Measurements from ENCODE around the gene TCF15. TPM values are rescaled to one million over a fixed set of nuclear protein-coding genes. Genes with fewer than 3 reads are reported as not detected.

Gene TCF15
- total and polyA plus RNA-seq, 4 donors: not detected

GRCh38 chr20:621125-621756 is 11.1 kb upstream of the TCF15 start:
- TF ChIP-seq RXRA (IDR thresholded peaks at IDR 0.05): no peak
- TF ChIP-seq FOXA2 (IDR thresholded peaks at IDR 0.05): no peak
- TF ChIP-seq YY1 (IDR thresholded peaks at IDR 0.05): no peak
- TF ChIP-seq HNF4G (IDR thresholded peaks at IDR 0.05): no peak
- no peak for TF ChIP-seq CTCF (IDR thresholded peaks at IDR 0.05; ENCODE audit: low read depth, low read length, missing input control)
- no peak for TF ChIP-seq FOXA1 (IDR thresholded peaks at IDR 0.05)
- no peak for TF ChIP-seq ATF3 (IDR thresholded peaks at IDR 0.05)
- no peak for TF ChIP-seq JUND (IDR thresholded peaks at IDR 0.05)
- no peak for TF ChIP-seq EGR1 (IDR thresholded peaks at IDR 0.05; ENCODE audit: low read depth in 2 of 2)
- TF ChIP-seq SP1 (IDR thresholded peaks at IDR 0.05): no peak
- TF ChIP-seq ZBTB33 (IDR thresholded peaks at IDR 0.05): no peak
- TF ChIP-seq MAX (IDR thresholded peaks at IDR 0.05): no peak
- H3K27ac ChIP-seq (ENCODE audit: low read depth in 1 of 2, low read length in 2 of 2): no peak overlapping the region
- H3K27me3 ChIP-seq (ENCODE audit: control insufficient read depth in 4 of 4, insufficient read depth in 4 of 4, low read length in 3 of 4): no peaks in the 10 kb centered on the region
- no peak overlapping the region for H3K4me3 ChIP-seq (ENCODE audit: low read depth in 1 of 3, low read length in 3 of 3)
- no peaks in the 10 kb centered on the region for H3K36me3 ChIP-seq (ENCODE audit: control insufficient read depth in 4 of 4, insufficient read depth in 3 of 4, low read depth in 1 of 4, low read length in 3 of 4)
- no peak for DNase-seq (ENCODE audit: low spot score)
- H3K9me3 ChIP-seq (ENCODE audit: control insufficient read depth in 4 of 4, low read length in 3 of 4): peaks cover 6 to 13% (median 9%) of the 10 kb centered on the region in 4 donors
- H3K9ac ChIP-seq (ENCODE audit: low read depth in 1 of 2, low read length in 2 of 2): no peak overlapping the region
- no peaks in the 10 kb centered on the region for H3K4me1 ChIP-seq (ENCODE audit: control insufficient read depth in 4 of 4, insufficient read depth in 4 of 4, low read length in 3 of 4)
- WGBS: 51% methylated on average over 5 of the region's 5 CpGs

- no peaks in the 10 kb centered on the region for H3K27me3 ChIP-seq (ENCODE audit: control insufficient read depth in 4 of 4, insufficient read depth in 4 of 4, low read length in 3 of 4)
- no peak for TF ChIP-seq FOXA1 (IDR thresholded peaks at IDR 0.05)
- no peak for TF ChIP-seq SP1 (IDR thresholded peaks at IDR 0.05)
- no peak for TF ChIP-seq REST (IDR thresholded peaks at IDR 0.05)
- TF ChIP-seq HNF4A (conservative IDR thresholded peaks at IDR 0.05): no peak
- TF ChIP-seq HNF4G (IDR thresholded peaks at IDR 0.05): no peak
- TF ChIP-seq TAF1 (conservative IDR thresholded peaks at IDR 0.05): no peak
- TF ChIP-seq RXRA (IDR thresholded peaks at IDR 0.05): no peak
- TF ChIP-seq JUND (IDR thresholded peaks at IDR 0.05): no peak
- no peak for TF ChIP-seq GABPA (IDR thresholded peaks at IDR 0.05 in 1 of 2, conservative IDR thresholded peaks at IDR 0.05 in 1 of 2)
- TF ChIP-seq CTCF (IDR thresholded peaks at IDR 0.05; ENCODE audit: low read depth, low read length, missing input control): no peak
- no peak for TF ChIP-seq EGR1 (IDR thresholded peaks at IDR 0.05; ENCODE audit: low read depth in 2 of 2)
- no peak for TF ChIP-seq FOXA2 (IDR thresholded peaks at IDR 0.05)
- no peak for TF ChIP-seq ZBTB33 (IDR thresholded peaks at IDR 0.05)
- TF ChIP-seq ATF3 (IDR thresholded peaks at IDR 0.05): no peak
- TF ChIP-seq YY1 (IDR thresholded peaks at IDR 0.05): no peak
- TF ChIP-seq NR2F2 (IDR thresholded peaks at IDR 0.05): no peak
- TF ChIP-seq RAD21 (IDR thresholded peaks at IDR 0.05): no peak
Observed at GRCh38 chr20:620246-620645, 10.1 kb upstream of the TCF15 start.

More at GRCh38 chr20:620246-620645, 10.1 kb upstream of the TCF15 start:
- Histone ChIP-seq H3K4me1 (ENCODE audit: control insufficient read depth in 4 of 4, insufficient read depth in 4 of 4, low read length in 3 of 4) (no peaks in the 10 kb centered on the region), H3K9ac (ENCODE audit: low read depth in 1 of 2, low read length in 2 of 2) (no peak overlapping the region), H3K27ac (ENCODE audit: low read depth in 1 of 2, low read length in 2 of 2) (no peak overlapping the region), H3K9me3 (ENCODE audit: control insufficient read depth in 4 of 4, low read length in 3 of 4) (peaks cover 6 to 15% (median 7%) of the 10 kb centered on the region in 4 donors), H3K36me3 (ENCODE audit: control insufficient read depth in 4 of 4, insufficient read depth in 3 of 4, low read depth in 1 of 4, low read length in 3 of 4) (no peaks in the 10 kb centered on the region), H3K4me3 (ENCODE audit: low read depth in 1 of 3, low read length in 3 of 3) (no peak overlapping the region)
- WGBS: 35% methylated on average over 7 of the region's 7 CpGs
- no peak for DNase-seq (ENCODE audit: low spot score)
